Activated CD4-positive, alpha-beta memory T cell treated with anti-CD3 and anti-CD28 coated beads, Interleukin-2, amount 10 ng/mL, durations not matched to agents 7 days and 5 days (primary cell): ENCODE data around the gene B4GALT5. TPM values are rescaled to one million over a fixed set of nuclear protein-coding genes. Genes with fewer than 3 reads are reported as not detected.
A peak's percentile ranks its signal among the peaks of the same experiment; 100 is the strongest.

Source experiments
- CTCF ChIA-PET: fragments of 350-600 bp; sonication (Branson Sonifier 250); formaldehyde crosslinking; loops from one replicate; lab custom pipeline; 2021; ENCODE audit warnings: antibody characterized with exemption, inconsistent platforms; lab: Charles Lee
- POLR2A ChIA-PET: fragments of 350-600 bp; sonication (Branson Sonifier 250); formaldehyde crosslinking; loops from one replicate; lab custom pipeline; 2021; ENCODE audit warnings: antibody characterized with exemption; lab: Charles Lee
- DNase-seq: peaks from one replicate; pipeline ENCODE4 v3.0.0-alpha.2; 2020
- H3K27ac Mint-ChIP-seq: one replicate; pipeline ENCODE4 v1.8.0; 2021; ENCODE audit warnings: mild to moderate bottlenecking, mixed read lengths
- H3K27me3 Mint-ChIP-seq: one replicate; pipeline ENCODE4 v1.8.0; 2021; ENCODE audit warnings: mixed read lengths
- H3K36me3 Mint-ChIP-seq: one replicate; pipeline ENCODE4 v1.8.0; 2021; ENCODE audit warnings: low read depth, mixed read lengths
- H3K4me1 Mint-ChIP-seq: one replicate; pipeline ENCODE4 v1.8.0; 2021; ENCODE audit warnings: mixed read lengths
- H3K4me3 Mint-ChIP-seq: one replicate; pipeline ENCODE4 v1.8.0; 2021; ENCODE audit warnings: mild to moderate bottlenecking, mixed read lengths
- H3K9me3 Mint-ChIP-seq: one replicate; pipeline ENCODE4 v1.8.0; 2021; ENCODE audit warnings: mixed read lengths
- total RNA-seq, 2 experiments: library from RNA; stranded (reverse); gene quantifications; one replicate each; pipeline ENCODE4 v1.2.3, GENCODE V29; 2021

Gene B4GALT5
- total RNA-seq, 2 experiments from 2014 or later, result 21.6 to 22.4 TPM

DNA sequence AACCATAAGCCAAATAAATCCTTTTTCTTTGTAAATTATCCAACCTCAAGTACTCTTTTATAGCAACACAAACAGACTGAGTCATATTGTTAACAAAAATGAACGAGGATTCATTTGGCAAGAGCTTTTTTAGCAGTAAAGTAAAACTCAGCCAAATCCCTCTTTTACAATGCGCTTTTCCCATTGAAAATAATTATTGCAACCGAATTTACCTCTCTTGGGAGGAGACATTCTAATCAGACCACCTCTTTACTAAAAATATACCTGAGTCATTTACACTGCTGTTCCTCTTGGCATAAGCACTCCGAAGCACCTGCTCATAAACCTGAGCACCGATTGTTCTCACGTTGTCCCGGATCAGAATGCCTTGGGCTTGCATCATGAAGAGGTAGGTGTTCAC is 57.4 kb downstream of the B4GALT5 start:
- no peaks in the 10 kb centered on the region for H3K9me3 Mint-ChIP-seq
- H3K36me3 Mint-ChIP-seq, result peaks cover 33% of the 10 kb centered on the region
- ChIA-PET CTCF (no interaction called here), POLR2A (no interaction called here)
- H3K27me3 Mint-ChIP-seq, result no peaks in the 10 kb centered on the region
- no peak overlapping the region for H3K4me3 Mint-ChIP-seq
- DNase-seq, result no peak
- H3K4me1 Mint-ChIP-seq, result peaks cover 16% of the 10 kb centered on the region
- no peak overlapping the region for H3K27ac Mint-ChIP-seq

DNA sequence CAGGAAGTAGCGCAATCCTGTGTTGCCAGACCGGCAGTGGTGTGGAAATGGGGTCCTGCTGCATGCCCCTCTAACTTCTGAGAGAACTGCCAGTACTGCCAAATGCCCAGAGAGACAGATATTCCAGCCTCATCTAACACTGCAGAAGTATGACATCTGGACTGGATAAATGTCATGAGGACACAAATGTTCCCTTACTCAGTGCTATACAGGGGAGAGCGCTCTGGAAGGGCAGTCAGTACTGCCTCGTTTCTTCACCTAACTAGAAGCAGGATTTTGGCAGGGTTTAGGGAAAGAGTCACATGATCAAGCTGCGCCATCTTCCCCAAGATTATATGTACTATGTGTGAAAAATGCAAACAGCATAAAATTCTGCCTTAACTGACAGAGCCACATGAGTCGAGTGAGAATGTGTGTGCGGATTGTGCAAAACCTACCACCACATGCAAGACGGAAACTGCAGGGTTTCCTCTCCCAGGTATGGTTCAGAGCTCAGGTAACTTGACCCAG is 59.7 kb downstream of the B4GALT5 start:
- Mint-ChIP-seq H3K4me1 (peaks cover 14% of the 10 kb centered on the region), H3K27ac (no peak overlapping the region), H3K4me3 (no peak overlapping the region), H3K9me3 (no peaks in the 10 kb centered on the region), H3K36me3 (peaks cover 36% of the 10 kb centered on the region), H3K27me3 (no peaks in the 10 kb centered on the region)
- ChIA-PET POLR2A (no interaction called here), CTCF (no interaction called here)
- no peak for DNase-seq

DNA sequence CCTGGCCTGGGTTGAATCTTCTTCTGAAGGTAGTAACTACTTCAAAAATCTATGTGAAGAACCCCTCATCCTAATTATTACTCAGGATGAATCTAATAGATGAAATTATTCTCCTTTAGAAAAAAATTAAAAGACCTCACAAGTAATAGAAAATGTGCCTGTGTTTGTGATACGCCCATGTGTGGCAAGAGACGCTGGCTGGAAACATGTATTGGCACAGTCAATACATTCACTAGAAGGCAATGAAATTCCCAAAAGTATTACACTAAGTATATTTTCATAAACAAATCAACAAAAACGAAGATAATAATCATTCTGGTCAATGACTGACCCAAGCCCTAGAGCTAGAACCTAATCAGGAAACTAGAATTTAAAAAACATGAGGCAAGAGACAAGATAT is 64.0 kb downstream of the B4GALT5 start:
- Mint-ChIP-seq H3K9me3 (no peaks in the 10 kb centered on the region), H3K4me1 (no peaks in the 10 kb centered on the region), H3K27ac (no peak overlapping the region), H3K27me3 (no peaks in the 10 kb centered on the region), H3K4me3 (no peak overlapping the region), H3K36me3 (peaks cover 42% of the 10 kb centered on the region)
- ChIA-PET POLR2A (no interaction called here), CTCF (no interaction called here)
- no peak for DNase-seq

DNA sequence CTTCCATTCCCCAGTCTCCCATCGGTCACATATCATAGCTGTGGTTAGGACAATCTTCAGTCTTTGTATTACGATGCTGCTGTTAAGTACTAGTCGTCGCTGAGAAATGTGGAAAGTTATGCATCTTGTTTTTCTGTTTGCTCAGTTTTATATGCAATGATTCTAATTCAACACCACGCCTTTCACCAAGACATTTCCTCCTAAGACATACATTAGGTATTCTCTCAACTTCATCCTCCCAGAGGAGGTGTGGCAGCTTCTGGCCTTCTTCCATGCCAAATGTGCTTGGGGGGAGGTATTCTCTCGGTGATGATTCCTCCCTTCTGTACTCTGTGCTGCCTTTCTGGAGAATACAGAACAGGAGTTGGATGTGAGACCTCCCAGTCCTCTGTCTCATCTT is 66.1 kb downstream of the B4GALT5 start:
- Mint-ChIP-seq H3K4me3 (no peak overlapping the region), H3K36me3 (peaks cover 34% of the 10 kb centered on the region), H3K27ac (no peak overlapping the region), H3K9me3 (no peaks in the 10 kb centered on the region), H3K27me3 (no peaks in the 10 kb centered on the region), H3K4me1 (peaks cover 6% of the 10 kb centered on the region)
- ChIA-PET CTCF (no interaction called here), POLR2A (no interaction called here)
- DNase-seq, result no peak

DNA sequence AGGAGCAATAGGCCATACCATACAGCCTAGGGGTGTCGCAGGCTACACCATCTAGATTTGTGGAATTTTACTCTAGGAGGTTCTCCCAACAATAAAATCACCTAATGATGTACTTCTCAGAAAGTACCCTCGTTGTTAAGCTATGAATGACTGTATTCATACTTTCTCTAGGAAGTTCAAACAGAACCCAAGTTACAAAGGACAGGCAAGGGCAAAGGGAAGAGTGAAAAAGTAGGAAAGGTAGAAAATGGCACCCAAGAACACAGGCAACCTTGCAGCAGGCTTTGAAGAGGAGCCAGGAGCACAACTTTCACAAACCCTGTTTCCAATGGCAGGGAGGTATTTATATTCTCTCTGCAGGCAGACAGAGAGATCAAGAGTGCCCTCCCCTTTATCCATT is 67.2 kb downstream of the B4GALT5 start:
- Mint-ChIP-seq H3K27ac (no peak overlapping the region), H3K36me3 (peaks cover 43% of the 10 kb centered on the region), H3K9me3 (no peaks in the 10 kb centered on the region), H3K4me1 (peaks cover 16% of the 10 kb centered on the region), H3K27me3 (no peaks in the 10 kb centered on the region), H3K4me3 (no peak overlapping the region)
- DNase-seq, result no peak
- ChIA-PET POLR2A (interaction anchor here (1.0 kb wide), 1 partner anchor 12 kb away, joined by 3 read pairs; no protein-coding TSS in a partner anchor), CTCF (interaction anchor here (1.0 kb wide), 1 partner anchor 30 kb away, joined by 3 read pairs; no protein-coding TSS in a partner anchor)

DNA sequence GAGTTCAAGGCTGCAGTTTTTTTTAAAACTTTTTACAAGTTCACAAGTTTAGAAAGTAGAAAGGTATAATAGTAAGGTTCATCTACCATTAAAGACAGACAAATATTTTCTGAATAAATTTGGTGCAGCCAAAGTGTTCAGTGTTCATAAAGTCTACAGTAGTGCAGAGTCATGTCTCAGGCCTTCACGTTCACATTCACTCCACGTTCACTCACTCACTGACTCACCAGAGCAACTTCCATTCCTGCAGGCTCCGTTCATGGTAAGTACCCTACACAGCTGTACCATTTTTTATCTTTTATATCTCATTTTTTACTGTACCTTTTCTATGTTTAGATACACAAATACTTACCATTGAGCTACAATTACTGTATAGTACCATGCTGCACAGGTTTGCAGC is 67.6 kb downstream of the B4GALT5 start:
- H3K27me3 Mint-ChIP-seq, result no peaks in the 10 kb centered on the region
- CTCF ChIA-PET, result interaction anchor here (1.0 kb wide), 1 partner anchor 30 kb away, joined by 3 read pairs; no protein-coding TSS in a partner anchor

DNA sequence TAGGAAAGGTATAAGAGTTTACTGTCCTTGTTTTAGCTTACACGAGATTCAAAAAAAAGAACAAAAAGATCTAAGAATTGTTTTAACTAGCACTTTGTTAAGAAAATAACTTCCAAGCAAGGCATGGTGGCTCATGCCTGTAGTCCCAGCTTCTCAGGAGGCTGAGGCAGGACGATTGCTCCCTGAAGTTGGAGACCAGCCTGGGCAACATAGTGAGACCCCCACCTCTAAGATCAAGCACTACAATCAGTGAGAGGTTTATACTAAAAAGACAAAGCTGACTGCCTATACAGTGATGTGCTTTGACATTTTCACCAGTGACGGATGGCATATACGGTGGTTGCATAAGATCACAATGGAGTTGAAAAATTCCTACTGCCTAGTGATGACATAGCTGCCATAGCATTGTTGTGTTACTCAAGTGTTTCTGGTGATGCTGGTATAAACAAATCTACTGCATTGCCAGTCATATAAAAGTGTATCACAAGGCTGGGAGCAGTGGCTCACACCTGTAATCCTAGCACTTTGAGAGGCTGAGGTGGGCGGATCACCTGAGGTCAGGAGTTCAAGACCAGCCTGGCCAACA is 68.6 kb downstream of the B4GALT5 start:
- H3K27ac Mint-ChIP-seq, result no peak overlapping the region
- CTCF ChIA-PET, result no interaction called here

More for the DNA sequence above, 67.6 kb downstream of the B4GALT5 start:
- Mint-ChIP-seq H3K36me3 (peaks cover 47% of the 10 kb centered on the region), H3K4me1 (peaks cover 20% of the 10 kb centered on the region), H3K27ac (no peak overlapping the region), H3K4me3 (no peak overlapping the region), H3K9me3 (no peaks in the 10 kb centered on the region)
- POLR2A ChIA-PET, result interaction anchor here (1.0 kb wide), 1 partner anchor 13 kb away, joined by 3 read pairs; no protein-coding TSS in a partner anchor
- no peak for DNase-seq

DNA sequence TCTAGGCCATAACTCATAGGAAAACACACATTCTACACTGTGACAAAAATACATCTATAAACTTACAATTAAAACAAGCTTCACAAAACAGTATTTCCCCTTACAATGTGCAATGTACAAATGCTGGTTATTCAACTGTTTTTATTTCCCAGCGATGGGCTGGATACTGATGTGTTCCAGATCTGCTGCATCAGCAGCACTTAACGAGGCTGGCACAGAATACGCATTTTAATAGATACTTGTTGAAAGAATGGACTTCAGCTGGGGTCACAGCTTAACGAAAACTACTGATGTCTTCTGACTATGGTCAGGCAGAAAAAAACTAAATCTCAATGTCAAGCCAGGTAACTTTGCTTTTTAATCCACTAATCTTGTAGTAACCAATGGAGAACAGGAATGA is 70.9 kb downstream of the B4GALT5 start:
- peaks cover 51% of the 10 kb centered on the region for H3K36me3 Mint-ChIP-seq
- H3K27ac Mint-ChIP-seq, result no peak overlapping the region

More for the DNA sequence above, 68.6 kb downstream of the B4GALT5 start:
- Mint-ChIP-seq H3K9me3 (no peaks in the 10 kb centered on the region), H3K36me3 (peaks cover 53% of the 10 kb centered on the region), H3K4me3 (no peak overlapping the region), H3K4me1 (peaks cover 21% of the 10 kb centered on the region), H3K27me3 (no peaks in the 10 kb centered on the region)
- DNase-seq, result no peak
- POLR2A ChIA-PET, result interaction anchor here (4.1 kb wide), 1 partner anchor 25 kb away, joined by 11 read pairs; no protein-coding TSS in a partner anchor

DNA sequence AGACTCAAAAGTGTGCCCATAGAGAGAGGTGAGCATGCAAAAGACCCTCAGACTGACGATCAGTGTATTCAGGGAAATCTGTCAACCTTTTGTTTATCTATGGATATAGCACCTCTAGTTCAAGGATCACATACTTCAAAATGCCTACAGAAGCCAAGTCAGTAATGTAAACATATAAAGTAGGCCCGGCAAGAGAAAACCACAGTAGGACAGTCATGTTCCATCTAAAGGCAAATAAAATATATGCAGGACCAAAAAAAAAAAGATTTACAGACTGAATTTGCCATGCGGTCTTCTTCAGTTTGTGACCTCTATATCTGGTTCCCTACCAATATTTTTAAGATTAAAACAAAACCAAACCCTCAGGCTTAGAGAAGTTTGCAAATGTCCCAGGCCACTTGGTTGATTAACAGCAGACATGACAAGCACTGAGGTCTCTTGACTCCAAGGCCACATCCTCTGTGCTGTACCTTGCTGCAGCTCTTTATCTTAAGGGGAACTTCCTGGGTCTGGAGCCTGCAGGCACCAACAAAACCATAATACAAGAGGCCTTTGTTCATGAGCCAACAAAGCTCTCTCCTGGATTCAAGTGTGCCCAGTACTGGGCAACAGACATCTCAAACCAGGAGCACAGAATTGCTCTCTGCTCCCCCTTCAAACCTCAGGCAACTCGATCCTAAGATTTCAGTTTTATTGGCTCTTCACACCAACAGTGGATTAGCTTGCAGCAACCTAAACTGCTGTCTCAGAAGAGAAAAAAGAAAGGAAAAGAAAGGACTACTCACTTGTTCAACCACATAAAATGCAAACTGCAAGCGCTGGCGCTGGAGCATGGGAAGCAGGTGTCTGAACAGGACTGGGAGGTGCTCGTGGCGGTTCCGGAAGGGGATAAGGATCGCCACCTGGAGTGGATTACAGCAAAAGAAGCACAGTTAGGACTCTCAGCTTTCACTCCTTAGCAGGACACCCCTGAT is 71.7 kb downstream of the B4GALT5 start:
- Mint-ChIP-seq H3K27ac (peak overlapping the region; percentile 68), H3K4me3 (no peak overlapping the region), H3K9me3 (no peaks in the 10 kb centered on the region), H3K36me3 (peaks cover 47% of the 10 kb centered on the region), H3K27me3 (no peaks in the 10 kb centered on the region), H3K4me1 (peaks cover 21% of the 10 kb centered on the region)
- peak; percentile 36 for DNase-seq
- CTCF ChIA-PET, result interaction anchor here (0.5 to 1.6 kb wide), 3 partner anchors 15 to 205 kb away, joined by 3 to 5 read pairs (median 3); no protein-coding TSS in a partner anchor
- POLR2A ChIA-PET, result interaction anchor here (1.2 to 4.1 kb wide), 2 partner anchors 25 to 28 kb away, joined by 3 to 11 read pairs; no protein-coding TSS in a partner anchor

More for the DNA sequence above, 70.9 kb downstream of the B4GALT5 start:
- ChIA-PET POLR2A (interaction anchor here (1.2 to 4.1 kb wide), 2 partner anchors 26 to 27 kb away, joined by 3 to 11 read pairs; no protein-coding TSS in a partner anchor), CTCF (interaction anchor here (1.3 to 1.6 kb wide), 2 partner anchors 26 to 204 kb away, joined by 3 to 5 read pairs; no protein-coding TSS in a partner anchor)
- DNase-seq, result no peak
- Mint-ChIP-seq H3K4me1 (peaks cover 21% of the 10 kb centered on the region), H3K9me3 (no peaks in the 10 kb centered on the region), H3K27me3 (no peaks in the 10 kb centered on the region), H3K4me3 (no peak overlapping the region)

DNA sequence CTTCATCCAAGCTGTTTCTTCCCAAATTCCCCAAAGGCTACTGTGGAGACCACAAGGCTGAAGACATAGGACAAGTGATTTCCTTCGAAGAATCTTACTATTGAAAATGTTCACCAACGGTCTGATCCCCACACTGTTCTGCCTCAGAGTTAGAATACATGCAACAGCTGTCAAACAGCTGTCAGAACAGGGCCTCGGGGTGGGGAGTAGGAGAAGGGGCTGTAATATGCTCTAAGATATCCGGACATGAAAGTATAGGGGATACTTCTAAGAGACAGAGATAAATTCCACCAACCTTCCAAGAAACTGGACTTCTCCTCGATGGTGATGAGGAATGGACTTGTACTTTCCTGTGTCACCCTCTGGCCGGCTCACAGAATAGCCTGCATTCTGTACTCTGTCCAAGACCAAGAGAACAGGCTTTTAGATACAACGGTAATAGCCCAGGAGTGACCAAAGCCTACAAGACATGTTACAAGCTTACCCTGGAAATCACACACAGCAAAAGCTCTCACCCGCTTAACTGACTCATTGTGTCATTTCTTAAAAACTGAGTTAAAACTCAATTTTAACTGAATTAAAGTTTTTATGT is 76.5 kb downstream of the B4GALT5 start:
- Mint-ChIP-seq H3K4me1 (peaks cover 13% of the 10 kb centered on the region), H3K9me3 (no peaks in the 10 kb centered on the region), H3K4me3 (no peak overlapping the region), H3K27ac (no peak overlapping the region), H3K27me3 (no peaks in the 10 kb centered on the region), H3K36me3 (peaks cover 50% of the 10 kb centered on the region)
- CTCF ChIA-PET, result no interaction called here
- no peak for DNase-seq
- POLR2A ChIA-PET, result no interaction called here

DNA sequence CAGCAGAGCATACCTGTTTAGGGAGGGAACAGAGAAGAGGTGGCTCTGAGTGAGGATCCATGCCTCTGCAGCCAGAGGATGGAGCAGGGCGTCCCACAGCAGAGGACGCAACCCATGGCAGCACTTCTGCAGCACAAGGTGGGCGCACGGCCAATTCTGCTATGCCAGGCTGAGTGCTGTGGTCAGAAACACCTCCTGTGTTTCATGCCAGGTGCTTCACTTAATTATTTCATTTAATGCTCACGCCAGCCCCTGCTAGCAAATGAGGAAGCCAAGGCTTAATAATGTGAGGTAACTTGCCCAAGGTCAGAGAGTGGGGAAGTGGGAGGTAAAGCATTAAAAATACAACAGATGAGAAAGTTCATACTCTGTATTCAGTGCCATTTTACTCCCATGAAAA is 77.2 kb downstream of the B4GALT5 start:
- peaks cover 6% of the 10 kb centered on the region for H3K4me1 Mint-ChIP-seq
- H3K9me3 Mint-ChIP-seq, result no peaks in the 10 kb centered on the region
- no peak for DNase-seq
- peaks cover 44% of the 10 kb centered on the region for H3K36me3 Mint-ChIP-seq
- no peaks in the 10 kb centered on the region for H3K27me3 Mint-ChIP-seq
- H3K27ac Mint-ChIP-seq, result no peak overlapping the region
- ChIA-PET POLR2A (no interaction called here), CTCF (no interaction called here)
- H3K4me3 Mint-ChIP-seq, result no peak overlapping the region

DNA sequence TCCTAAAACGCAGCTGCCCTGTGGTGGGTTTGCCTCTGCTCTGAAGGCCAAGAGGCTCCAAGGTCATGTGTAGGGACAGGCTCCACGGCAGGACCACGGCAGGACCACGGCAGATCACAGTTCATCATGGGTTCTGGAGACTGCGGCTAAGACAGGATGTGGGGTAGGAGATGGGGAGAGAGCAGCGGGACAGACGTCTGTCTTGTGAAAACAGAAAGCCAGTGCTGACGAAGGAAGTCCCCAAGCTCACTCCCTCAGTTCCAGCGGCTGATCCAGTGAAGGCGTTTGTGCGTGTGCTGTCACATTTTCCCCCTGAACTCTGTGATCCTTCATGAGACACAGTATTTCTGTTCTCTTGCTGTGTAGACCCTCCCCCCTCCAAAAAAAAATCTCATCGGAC is 77.8 kb downstream of the B4GALT5 start:
- peaks cover 3% of the 10 kb centered on the region for H3K4me1 Mint-ChIP-seq
- no peak overlapping the region for H3K4me3 Mint-ChIP-seq
- no peak overlapping the region for H3K27ac Mint-ChIP-seq
- no peaks in the 10 kb centered on the region for H3K9me3 Mint-ChIP-seq
- H3K36me3 Mint-ChIP-seq, result peaks cover 39% of the 10 kb centered on the region
- ChIA-PET POLR2A (no interaction called here), CTCF (no interaction called here)
- no peak for DNase-seq
- H3K27me3 Mint-ChIP-seq, result no peaks in the 10 kb centered on the region
